ENCODE results near the gene MMP14. TPM values are rescaled to one million over a fixed set of nuclear protein-coding genes. Genes with fewer than 3 reads are reported as not detected.
A peak's percentile ranks its signal among the peaks of the same experiment; 100 is the strongest.

MMP14 gene
- total and polyA plus RNA-seq, 9 of the 15 experiments (the other 6 are each of a cell fraction or from before 2014, with no cell fraction given) = 0.36 to 5.8 (median 1.3) TPM; not detected in 2

DNA sequence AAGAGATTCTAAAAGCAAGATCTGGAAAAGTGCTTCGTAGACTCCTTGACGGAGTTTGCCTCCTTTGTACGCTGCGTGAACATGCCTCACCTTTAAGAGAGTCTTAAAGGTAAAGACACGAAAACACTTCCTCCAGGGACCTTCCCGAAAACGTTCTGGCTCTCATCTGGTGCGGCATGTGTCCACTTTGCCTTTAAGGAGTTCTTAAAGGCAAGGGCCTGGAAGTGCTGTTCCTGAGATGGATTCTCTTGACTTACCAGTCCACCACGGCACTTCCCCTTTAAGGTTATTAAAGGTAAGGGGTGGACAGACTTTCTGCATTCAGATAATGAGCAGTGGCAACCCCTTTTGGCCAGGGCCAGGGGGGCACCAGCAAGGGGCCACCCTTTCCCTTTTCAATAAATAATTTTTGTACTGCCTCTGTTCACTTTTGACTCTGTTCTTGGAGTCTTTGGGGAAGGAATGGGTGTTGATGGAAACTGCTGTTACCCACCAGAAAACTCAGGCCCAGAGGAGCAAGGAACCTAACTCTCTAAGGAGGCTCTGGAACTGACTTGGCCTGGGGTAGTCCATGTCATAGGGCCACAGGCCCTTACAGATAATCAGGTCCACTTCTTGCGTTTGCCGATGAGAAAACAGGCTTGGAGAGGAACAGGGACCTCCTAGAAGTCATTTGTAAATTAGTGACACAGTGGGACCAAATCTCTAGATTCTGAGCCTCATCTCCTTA is 51.0 kb downstream of the MMP14 start (continued):
- peak; percentile 14 for TF ChIP-seq POU5F1 (IDR thresholded peaks at IDR 0.05; ENCODE audit: borderline replicate concordance, low read depth, low read length, partially characterized antibody)
- TF ChIP-seq, protein P1, sequence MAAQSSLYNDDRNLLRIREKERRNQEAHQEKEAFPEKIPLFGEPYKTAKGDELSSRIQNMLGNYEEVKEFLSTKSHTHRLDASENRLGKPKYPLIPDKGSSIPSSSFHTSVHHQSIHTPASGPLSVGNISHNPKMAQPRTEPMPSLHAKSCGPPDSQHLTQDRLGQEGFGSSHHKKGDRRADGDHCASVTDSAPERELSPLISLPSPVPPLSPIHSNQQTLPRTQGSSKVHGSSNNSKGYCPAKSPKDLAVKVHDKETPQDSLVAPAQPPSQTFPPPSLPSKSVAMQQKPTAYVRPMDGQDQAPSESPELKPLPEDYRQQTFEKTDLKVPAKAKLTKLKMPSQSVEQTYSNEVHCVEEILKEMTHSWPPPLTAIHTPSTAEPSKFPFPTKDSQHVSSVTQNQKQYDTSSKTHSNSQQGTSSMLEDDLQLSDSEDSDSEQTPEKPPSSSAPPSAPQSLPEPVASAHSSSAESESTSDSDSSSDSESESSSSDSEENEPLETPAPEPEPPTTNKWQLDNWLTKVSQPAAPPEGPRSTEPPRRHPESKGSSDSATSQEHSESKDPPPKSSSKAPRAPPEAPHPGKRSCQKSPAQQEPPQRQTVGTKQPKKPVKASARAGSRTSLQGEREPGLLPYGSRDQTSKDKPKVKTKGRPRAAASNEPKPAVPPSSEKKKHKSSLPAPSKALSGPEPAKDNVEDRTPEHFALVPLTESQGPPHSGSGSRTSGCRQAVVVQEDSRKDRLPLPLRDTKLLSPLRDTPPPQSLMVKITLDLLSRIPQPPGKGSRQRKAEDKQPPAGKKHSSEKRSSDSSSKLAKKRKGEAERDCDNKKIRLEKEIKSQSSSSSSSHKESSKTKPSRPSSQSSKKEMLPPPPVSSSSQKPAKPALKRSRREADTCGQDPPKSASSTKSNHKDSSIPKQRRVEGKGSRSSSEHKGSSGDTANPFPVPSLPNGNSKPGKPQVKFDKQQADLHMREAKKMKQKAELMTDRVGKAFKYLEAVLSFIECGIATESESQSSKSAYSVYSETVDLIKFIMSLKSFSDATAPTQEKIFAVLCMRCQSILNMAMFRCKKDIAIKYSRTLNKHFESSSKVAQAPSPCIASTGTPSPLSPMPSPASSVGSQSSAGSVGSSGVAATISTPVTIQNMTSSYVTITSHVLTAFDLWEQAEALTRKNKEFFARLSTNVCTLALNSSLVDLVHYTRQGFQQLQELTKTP (IDR thresholded peaks at IDR 0.05; ENCODE audit: low read depth in 1 of 2, partially characterized antibody in 2 of 2) = peak in 1 of 2 experiments; percentile 18
- peak; percentile 6; the same call in 1 of the 2 replicates for TF ChIP-seq EP300 (IDR thresholded peaks at IDR 0.05; ENCODE audit: low read length)
- TF ChIP-seq ZFX (CRISPR knock-in tag; IDR thresholded peaks at IDR 0.05) = peak; percentile 5; the same call in 1 of the 2 replicates
- TF ChIP-seq TRIM25 (IDR thresholded peaks at IDR 0.05; ENCODE audit: borderline replicate concordance) = peak; percentile 100
- peak in 1 of 2 experiments; percentile 7; a peak in 1 of 4 replicates for TF ChIP-seq NRF1 (conservative IDR thresholded peaks at IDR 0.05 in 1 of 2, IDR thresholded peaks at IDR 0.05 in 1 of 2)
- no peak for TF ChIP-seq DDX20 (tag; IDR thresholded peaks at IDR 0.05; ENCODE audit: low read depth)
- peak; percentile 29; the same call in 1 of the 2 replicates for TF ChIP-seq USF1 (CRISPR knock-in tag; IDR thresholded peaks at IDR 0.05)

All from K562 (cell line).